Endothelial cell of umbilical vein (primary cell): ENCODE results near the gene ADGRL3. TPM values are rescaled to one million over a fixed set of nuclear protein-coding genes. Genes with fewer than 3 reads are reported as not detected.

Experiments
- BruUV-seq: library from RNA; stranded (reverse); fragments of 400-500 nt; replicated peaks from 2 replicates; lab custom pipeline; 2021; lab: Mats Ljungman, UMichigan
- CTCF ChIA-PET: fragments of 300-600, 350-600 bp; sonication (Branson Sonifier 250); formaldehyde crosslinking; loops from one replicate; lab custom pipeline; 2021; ENCODE audit warnings: antibody characterized with exemption, inconsistent platforms; lab: Charles Lee
- POLR2A ChIA-PET: fragments of 300-600, 350-600 bp; sonication (Branson Sonifier 250); formaldehyde crosslinking; loops from one replicate; lab custom pipeline; 2021; ENCODE audit warnings: antibody characterized with exemption, inconsistent platforms; lab: Charles Lee
- DNase-seq: peaks from one replicate; pipeline ENCODE4 v3.0.0-alpha.2; 2011; ENCODE audit warnings: low read depth, low spot score
- FAIRE-seq: peaks from 2 replicates; lab custom pipeline; 2011; peaks lifted over from hg19 to GRCh38; lab: Jason Lieb, UNC
- H2AFZ ChIP-seq: 2 replicates; pipeline ENCODE4 v1.6.0; 2012; ENCODE audit warnings: low read depth, low read length, control low read depth, inconsistent platforms
- H3K27ac ChIP-seq: 2 replicates; pipeline ENCODE4 v1.5.1; 2011; ENCODE audit warnings: low read depth, mild to moderate bottlenecking, control low read depth, low read length, moderate library complexity; ENCODE audit not compliant: insufficient read depth
- H3K27me3 ChIP-seq, 2 experiments: 2 replicates each; pipeline versions ENCODE4 v1.6.0 to v1.6.1; 2011; ENCODE audit warnings: low read length in 2 of 2, mixed read lengths in 1 of 2; ENCODE audit not compliant: control insufficient read depth in 2 of 2, insufficient read depth in 2 of 2
- H3K36me3 ChIP-seq, 2 experiments: 2 replicates in 1 of 2; 3 replicates in 1 of 2; pipeline ENCODE4 v1.5.1; 2011; ENCODE audit warnings: low read length in 2 of 2, mild to moderate bottlenecking in 1 of 2, moderate library complexity in 1 of 2; ENCODE audit not compliant: control insufficient read depth in 2 of 2, insufficient read depth in 2 of 2; ENCODE audit errors: extremely low read depth in 1 of 2
- H3K4me1 ChIP-seq: 3 replicates; pipeline ENCODE4 v1.5.1; 2011; ENCODE audit warnings: mild to moderate bottlenecking, low read length; ENCODE audit not compliant: control insufficient read depth, insufficient read depth; ENCODE audit errors: extremely low read depth
- H3K4me2 ChIP-seq: 2 replicates; pipeline ENCODE4 v1.6.1; 2011; ENCODE audit warnings: low read length, control low read depth, mixed read lengths; ENCODE audit not compliant: insufficient read depth
- H3K4me3 ChIP-seq, 3 experiments: fragments of 200-600 bp in 1 of 3; sonication (generic), shearing (Covaris generic) in 1 of 3; replicated peaks in 1 of 3; 2 replicates each; pipeline ENCODE4 v1.5.1; 2011 to 2016; ENCODE audit warnings: control low read depth in 3 of 3, low read length in 3 of 3, mild to moderate bottlenecking in 2 of 3, inconsistent platforms in 1 of 3, low read depth in 1 of 3, moderate library complexity in 1 of 3; ENCODE audit not compliant: insufficient read depth in 1 of 3
- H3K79me2 ChIP-seq: 2 replicates; pipeline ENCODE4 v1.6.0; 2012; ENCODE audit warnings: low read length, inconsistent platforms; ENCODE audit not compliant: control insufficient read depth, insufficient read depth
- H3K9ac ChIP-seq: replicated peaks from 2 replicates; pipeline ENCODE3; 2011; ENCODE audit warnings: low read length, control low read depth; ENCODE audit not compliant: insufficient read depth; ENCODE audit errors: extremely low read depth
- H3K9me1 ChIP-seq: replicated peaks from 3 replicates; pipeline ENCODE4 v1.6.0; 2011; ENCODE audit warnings: mild to moderate bottlenecking, low read length; ENCODE audit not compliant: control insufficient read depth, insufficient read depth; ENCODE audit errors: extremely low read depth
- H3K9me3 ChIP-seq: replicated peaks from 2 replicates; pipeline ENCODE4 v1.5.1; 2012; ENCODE audit warnings: low read length, inconsistent platforms; ENCODE audit not compliant: control insufficient read depth, insufficient read depth
- H4K20me1 ChIP-seq: replicated peaks from 2 replicates; pipeline ENCODE3; 2011; ENCODE audit warnings: mild to moderate bottlenecking, low read length; ENCODE audit not compliant: control insufficient read depth, insufficient read depth; ENCODE audit errors: extremely low read depth
- CTCF ChIP-seq, 2 donors: IDR thresholded peaks; 1 replicate in 1 of 2; 2 replicates in 1 of 2; pipeline ENCODE4 v1.5.1; 2011; ENCODE audit warnings: low read length in 2 of 2, mild to moderate bottlenecking in 2 of 2, moderate library complexity in 2 of 2, control low read depth in 1 of 2, inconsistent platforms in 1 of 2, low read depth in 1 of 2; ENCODE audit not compliant: insufficient read depth in 1 of 2; ENCODE audit errors: extremely low read depth in 1 of 2
- EZH2 ChIP-seq: IDR thresholded peaks from 2 replicates; pipeline ENCODE4 v1.6.1; 2012; ENCODE audit warnings: borderline replicate concordance, low read depth, mild to moderate bottlenecking, moderate library complexity, low read length, inconsistent platforms; ENCODE audit not compliant: severe bottlenecking
- FOS ChIP-seq: IDR thresholded peaks from 2 replicates; pipeline ENCODE4 v1.6.1; 2011; ENCODE audit warnings: mild to moderate bottlenecking, low read length, moderate library complexity, borderline replicate concordance; ENCODE audit not compliant: insufficient read depth
- GATA2 ChIP-seq: IDR thresholded peaks from 2 replicates; pipeline ENCODE4 v1.7.0; 2011; ENCODE audit warnings: low read depth, mild to moderate bottlenecking, moderate library complexity, mixed read lengths, low read length; ENCODE audit not compliant: insufficient read length, insufficient read depth
- JUN ChIP-seq: IDR thresholded peaks from 2 replicates; pipeline ENCODE4 v1.6.1; 2011; ENCODE audit warnings: borderline replicate concordance, low read depth; ENCODE audit not compliant: insufficient read length, insufficient read depth
- MAX ChIP-seq: IDR thresholded peaks from 2 replicates; pipeline ENCODE4 v1.6.1; 2011; ENCODE audit not compliant: insufficient read depth, insufficient read length
- MYC ChIP-seq: IDR thresholded peaks from one replicate; pipeline ENCODE4 v1.6.1; 2011; ENCODE audit warnings: mild to moderate bottlenecking, low read depth, low read length
- POLR2A ChIP-seq: IDR thresholded peaks from 2 replicates; pipeline ENCODE4 v1.6.1; 2012; ENCODE audit warnings: low read depth, mild to moderate bottlenecking, control low read depth, low read length
- POLR2AphosphoS5 ChIP-seq: IDR thresholded peaks from 2 replicates; pipeline ENCODE4 v1.6.1; 2012; ENCODE audit warnings: low read depth, mild to moderate bottlenecking, control low read depth, low read length, moderate library complexity; ENCODE audit not compliant: insufficient read depth
- dilution Hi-C: fragments of 300-500 bp; cut with MboI; formaldehyde crosslinking; loops from one replicate; pipeline ENCODE4 v1.15.0; 2019; ENCODE audit warnings: low sequenced_read_pairs; ENCODE audit not compliant: extremely low pct_ligation_motif_present
- intact Hi-C: fragments of 100-400 bp; cut with micrococcal nuclease; formaldehyde crosslinking; loops from one replicate; pipeline ENCODE4 v1.10.0; 2022
- polyA plus RNA-seq, 4 experiments: library from polyadenylated mRNA; depleted of rRNA in 3 of 4; stranded (reverse) in 3 of 4; unstranded in 1 of 4; fragments of >200 nt; gene quantifications; 2 replicates each; pipeline versions ENCODE4 v1.2.1 to v1.2.3, GENCODE V29; 2011 to 2012; ENCODE audit warnings: missing spikeins in 1 of 4
- total RNA-seq: library from RNA; stranded (reverse); gene quantifications from 2 replicates; pipeline ENCODE4 v1.2.3, GENCODE V29; 2021

The ADGRL3 gene
- total and polyA plus RNA-seq, 2 donors (not counting 3 experiments of a cell fraction or from before 2014, with no cell fraction given) = not detected

GRCh38 chr4:61309616-61310015, 109.5 kb downstream of the ADGRL3 start:
- ChIA-PET CTCF (no interaction called here), POLR2A (no interaction called here)
- BruUV-seq = no TSS peak
- dilution Hi-C loops (no loop called here), intact Hi-C loops (no loop called here)
- Histone ChIP-seq H3K4me3 (no peak overlapping the region), H3K36me3 (no peaks in the 10 kb centered on the region), H3K27me3 (no peaks in the 10 kb centered on the region), H3K79me2 (no peaks in the 10 kb centered on the region), H3K9me1 (no peaks in the 10 kb centered on the region), H3K4me2 (no peak overlapping the region), H4K20me1 (no peaks in the 10 kb centered on the region), H3K9ac (no peak overlapping the region), H3K9me3 (no peaks in the 10 kb centered on the region), H2AFZ (no peak overlapping the region), H3K4me1 (no peaks in the 10 kb centered on the region), H3K27ac (no peak overlapping the region)
- TF ChIP-seq FOS (no peak), EZH2 (no peak), JUN (no peak), MAX (no peak), POLR2A (no peak), GATA2 (no peak), POLR2AphosphoS5 (no peak), MYC (no peak), CTCF (IDR thresholded peaks at IDR 0.05; ENCODE audit: extremely low read depth in 1 of 2, insufficient read depth in 1 of 2, low read depth in 1 of 2, low read length in 2 of 2) (no peak)
- DNase-seq (no peak), FAIRE-seq (no peak)
